DMS153 (cell line): ENCODE data around the gene PAX5.

Source experiments
- DNase-seq: peaks from one replicate; lab custom pipeline; 2025; lab: John Stamatoyannopoulos, UW

The PAX5 gene

DNA sequence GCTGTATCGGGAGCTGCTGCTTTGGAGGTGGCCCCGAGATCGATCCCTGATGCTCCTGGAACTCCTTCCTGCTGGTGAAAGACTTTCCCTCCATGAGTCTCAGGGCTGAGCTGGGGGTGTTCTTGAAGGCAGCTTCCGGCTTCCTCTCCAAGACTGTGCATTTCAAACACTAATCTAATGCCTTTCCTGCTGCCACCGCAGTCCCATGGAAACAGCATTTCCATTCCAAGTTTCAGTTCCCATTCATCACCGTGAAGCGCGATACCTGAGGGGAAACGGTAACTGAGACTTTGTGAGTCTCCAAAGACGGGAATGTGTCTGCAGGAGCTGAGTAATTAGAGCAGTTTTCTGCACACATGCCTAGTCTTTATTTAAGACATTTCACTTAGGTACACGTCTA lies 230.1 kb downstream of the PAX5 start:
- DNase-seq: no peak

DNA sequence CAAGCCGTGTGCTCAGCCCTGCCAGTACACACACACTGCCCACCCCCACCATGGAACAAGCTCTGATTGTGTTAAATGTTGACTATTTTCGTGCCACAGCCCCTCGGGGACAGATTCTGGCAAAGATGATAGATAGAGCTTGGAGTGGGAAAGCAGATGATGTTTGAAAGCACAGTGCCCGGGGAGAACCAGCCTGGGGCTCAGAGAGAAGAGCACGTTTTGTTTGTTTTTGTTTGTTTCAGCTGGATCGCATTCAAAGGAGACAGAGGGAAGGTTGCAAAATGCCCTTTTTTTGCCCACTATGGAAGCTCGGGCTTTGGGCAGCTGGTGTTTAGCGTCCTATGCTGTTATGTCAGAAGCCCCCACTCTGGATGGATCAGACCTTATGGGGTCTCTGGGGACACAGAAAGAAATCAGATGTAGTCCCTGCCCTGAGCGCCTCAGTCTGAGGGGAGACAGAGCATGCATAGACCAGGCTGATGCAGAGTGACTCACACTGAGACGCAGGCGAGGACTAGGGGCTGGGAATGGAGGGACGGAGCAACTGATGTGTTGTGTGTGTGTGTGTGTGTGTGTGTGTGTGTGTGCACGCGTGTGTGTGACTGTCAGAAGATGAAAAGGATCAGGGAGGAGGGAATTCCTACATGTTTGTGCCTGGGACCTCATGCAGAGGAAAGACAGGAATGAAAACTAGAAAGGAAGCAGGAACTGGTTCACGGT lies 231.7 kb downstream of the PAX5 start:
- no peak for DNase-seq

DNA sequence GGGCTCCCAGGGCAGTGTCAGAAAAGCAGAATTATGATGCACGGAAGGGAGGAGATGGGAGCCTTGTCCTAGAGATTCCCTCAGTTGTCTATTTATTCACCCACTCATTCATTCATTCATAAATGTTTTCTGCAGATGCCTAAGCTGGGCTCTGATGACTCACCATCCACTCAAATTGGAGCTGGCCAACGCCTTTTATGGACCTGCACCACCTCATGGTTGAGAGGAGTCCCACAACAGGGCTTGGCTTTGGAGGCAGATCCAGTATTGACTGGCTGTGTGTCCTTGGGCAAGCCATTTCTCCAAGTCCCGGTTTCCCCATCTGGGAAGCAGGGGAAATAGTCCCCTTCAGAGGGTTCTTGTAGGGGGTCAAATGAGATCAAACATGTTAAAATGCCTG lies 233.6 kb downstream of the PAX5 start:
- DNase-seq: no peak

DNA sequence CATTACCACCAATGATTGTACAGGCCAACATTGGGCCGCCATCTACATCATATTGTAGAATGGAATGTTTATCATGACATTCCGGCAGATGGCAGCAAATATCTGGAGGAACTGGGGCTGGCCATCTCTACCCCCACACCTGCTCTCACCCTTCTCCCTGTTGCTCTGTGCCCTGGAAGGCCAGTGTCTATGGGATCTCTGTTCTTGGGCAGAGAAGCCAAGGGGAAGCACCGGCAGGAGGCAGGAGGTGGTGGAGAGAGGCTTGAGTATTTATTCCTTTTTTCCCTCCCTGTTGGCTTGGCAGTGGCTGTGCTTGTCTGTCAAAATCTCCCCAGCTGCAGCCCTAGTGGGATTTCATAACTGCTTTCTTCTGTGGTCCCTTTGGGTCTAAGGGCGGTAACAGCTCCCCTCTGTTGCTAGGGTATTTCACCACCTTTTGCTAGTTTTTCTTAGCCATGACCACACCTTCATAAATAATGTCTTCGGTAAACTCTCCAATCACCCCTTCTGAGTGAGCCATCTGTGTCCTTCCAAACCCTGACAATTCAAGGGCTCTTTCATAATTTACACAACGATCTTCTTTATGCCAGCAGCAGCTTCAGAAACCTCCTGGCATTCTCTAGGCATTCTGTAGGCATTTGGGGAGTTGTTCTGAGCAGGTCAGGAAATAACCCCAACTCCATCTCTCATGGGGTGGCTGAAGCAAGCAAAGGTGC lies 235.6 kb downstream of the PAX5 start:
- peak; percentile 62 for DNase-seq

DNA sequence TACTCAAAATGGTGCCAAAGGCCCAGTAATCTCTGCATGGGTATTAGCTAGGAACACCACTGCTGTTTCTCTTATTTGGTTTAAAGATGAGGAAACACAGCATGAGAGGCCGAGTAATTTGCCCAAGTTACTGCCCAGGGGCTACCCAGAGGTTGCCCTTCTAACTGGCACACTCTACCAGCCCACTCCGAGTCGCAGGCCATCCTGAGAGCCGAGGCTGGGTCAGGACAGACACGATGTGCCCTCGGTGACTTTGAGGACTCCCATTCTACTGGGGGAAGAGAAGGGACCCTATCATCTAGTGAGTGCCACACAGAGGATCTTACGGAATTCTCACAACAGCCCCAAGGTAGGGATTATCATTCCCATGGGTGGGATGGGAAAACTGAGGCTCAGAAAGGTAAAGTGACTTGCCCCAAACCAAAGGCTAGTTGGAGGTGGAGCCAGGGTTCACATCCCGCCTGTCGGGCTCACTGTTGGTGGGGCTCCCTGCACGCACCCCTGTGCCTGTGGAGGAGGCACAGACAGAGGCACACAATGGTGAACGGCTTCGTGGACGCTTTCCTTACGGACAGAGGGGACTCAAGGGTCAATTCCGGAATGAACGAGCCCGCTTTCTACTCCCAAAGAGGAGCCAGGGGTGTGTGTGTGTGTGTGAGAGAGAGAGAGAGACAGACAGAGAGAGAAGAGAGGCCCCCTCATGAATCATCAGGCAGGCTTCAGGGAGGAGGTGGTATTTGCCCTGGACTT lies 236.4 kb downstream of the PAX5 start:
- DNase-seq: no peak

DNA sequence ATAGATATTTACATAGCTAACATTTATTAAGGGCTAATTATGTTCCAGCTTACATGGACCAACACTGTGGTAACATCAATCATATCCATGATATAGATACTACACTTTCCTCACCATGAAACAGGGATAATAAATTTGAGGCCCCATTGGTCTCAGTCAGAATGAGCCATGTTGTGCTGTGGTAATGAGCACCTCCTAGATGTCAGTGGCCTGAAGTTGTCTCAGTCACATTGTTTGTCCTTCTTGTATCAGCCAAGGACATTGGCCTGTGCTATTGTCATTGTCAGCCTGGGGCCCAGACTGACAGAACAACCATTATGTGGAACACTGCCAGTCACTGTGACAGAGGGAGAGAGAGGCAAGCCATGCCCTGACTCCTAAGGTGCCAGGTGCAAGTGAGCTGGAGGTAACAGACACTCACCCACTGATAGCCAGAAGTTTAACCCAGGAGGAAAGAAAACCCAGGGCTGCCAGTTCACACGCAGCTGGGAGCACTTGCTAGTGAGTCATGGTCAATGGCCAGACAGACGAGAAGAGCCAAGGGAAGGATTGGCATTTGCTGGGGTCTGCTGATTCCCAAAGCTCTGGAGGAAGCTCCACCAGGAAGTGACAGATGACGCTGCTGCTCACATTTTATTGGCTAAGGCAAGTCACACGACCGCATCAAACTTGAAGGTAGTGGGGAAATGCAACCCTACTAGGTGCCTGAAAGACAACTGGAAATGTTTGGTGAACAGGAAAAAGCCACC lies 237.2 kb downstream of the PAX5 start:
- no peak for DNase-seq

DNA sequence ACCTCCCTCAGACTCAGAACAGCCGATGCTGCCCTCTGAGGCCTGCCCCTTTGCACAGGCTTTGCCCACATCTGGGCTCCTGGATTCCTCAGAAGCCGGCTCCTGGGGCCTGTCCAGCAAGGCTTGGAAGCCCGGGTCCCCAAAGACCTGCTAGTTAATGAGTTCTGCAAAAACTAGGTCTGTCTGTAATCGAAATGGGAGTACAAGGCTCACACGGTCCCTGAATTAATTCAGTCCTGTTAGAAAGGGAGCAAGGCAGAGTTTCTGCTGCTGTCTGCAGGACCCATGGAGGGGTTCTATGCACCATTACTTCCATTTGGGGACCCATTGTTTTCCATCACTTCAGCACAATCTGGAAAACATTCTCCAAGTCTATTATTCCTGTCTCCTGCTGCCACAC lies 239.6 kb downstream of the PAX5 start:
- DNase-seq: no peak

DNA sequence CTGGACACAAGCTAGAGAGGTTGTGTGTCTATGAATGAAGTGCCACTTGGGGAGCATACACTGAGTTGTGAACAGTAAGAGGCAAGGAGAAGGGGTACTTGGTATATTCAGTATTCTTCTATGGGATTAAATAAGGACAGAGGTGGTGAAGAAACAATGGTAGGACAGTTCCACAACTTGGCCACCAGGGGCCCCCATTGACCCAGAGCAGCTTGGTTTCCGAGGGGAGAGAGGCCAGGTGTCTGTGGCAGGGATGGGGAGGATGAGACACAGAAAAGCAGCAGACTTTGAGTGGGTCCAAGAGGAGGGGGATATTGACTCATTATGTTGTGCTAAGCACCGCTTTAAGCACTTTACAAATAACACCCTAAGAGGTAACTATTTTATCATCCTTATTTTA lies 240.8 kb downstream of the PAX5 start:
- no peak for DNase-seq

DNA sequence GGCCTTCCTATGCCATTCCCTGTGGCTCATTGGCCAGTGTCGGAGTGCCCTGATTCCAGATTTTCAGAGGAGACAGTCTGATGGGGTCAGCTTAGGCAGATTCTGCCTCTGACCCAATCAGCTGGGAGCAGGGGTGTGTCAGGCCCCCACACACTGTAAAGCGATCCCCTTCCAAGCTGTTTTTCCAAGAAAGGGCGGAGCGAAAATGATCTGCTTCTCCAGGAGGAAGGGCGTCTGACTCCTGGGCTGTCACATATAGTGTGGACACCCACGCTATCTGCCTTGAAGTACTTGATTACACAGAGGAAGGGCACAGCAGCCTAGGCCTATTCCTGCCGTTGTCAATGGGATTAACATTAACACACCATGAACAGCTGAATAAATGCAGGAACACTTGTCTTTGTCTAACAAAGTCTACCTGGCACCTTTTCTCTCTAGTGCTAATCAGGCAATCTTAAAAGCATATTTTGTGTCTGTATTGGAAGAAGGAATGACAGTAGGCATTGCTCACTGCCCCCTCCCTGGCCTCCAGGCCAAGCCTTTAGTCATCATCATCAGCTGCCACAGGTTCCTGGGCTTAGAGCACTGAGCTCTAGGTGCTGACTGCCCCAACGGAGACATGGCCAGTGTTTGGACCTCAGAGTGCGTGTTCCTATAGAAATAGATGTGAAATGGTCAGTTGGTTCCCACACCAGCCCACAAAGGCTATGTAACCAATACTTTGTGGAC lies 242.7 kb downstream of the PAX5 start:
- no peak for DNase-seq

DNA sequence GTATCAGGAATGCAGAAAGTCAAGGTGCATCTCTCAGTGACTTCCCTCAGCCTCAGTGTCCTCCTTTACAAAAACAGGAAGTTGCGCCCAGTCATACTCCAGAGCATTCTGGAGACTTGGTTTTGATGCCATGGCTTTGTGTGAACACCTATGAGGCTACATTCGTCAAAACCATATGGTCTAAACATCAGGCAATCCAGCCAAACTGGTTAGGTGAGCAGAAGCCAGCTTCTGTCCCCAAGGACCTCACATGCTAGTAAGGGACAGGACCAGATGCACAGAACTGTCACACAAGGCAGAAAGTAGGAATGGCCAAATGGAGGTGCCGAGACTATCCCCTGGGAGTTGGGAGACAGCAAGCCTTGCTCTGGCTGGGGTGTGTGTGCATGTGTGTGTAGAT lies 244.2 kb downstream of the PAX5 start:
- peak; percentile 48 for DNase-seq

DNA sequence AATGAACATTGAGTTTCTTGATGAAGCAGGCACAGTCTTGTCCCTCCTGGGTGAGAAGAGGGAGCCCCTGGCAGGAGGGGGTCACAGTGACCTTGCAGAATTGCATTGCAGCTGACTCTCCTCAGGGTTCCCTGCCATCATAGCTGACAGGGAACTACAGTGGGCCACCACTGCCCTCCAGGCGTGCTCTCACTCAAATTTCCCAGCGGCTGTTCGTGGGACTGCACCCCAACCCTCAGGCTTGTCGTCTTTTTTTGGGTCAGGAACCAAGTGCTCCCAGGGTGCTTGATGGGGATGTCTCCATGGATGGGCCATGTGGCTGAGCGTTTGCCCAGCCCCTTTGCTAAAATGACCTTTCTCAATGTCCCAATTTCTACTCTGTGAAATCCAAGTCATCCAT lies 245.5 kb downstream of the PAX5 start:
- no peak for DNase-seq

DNA sequence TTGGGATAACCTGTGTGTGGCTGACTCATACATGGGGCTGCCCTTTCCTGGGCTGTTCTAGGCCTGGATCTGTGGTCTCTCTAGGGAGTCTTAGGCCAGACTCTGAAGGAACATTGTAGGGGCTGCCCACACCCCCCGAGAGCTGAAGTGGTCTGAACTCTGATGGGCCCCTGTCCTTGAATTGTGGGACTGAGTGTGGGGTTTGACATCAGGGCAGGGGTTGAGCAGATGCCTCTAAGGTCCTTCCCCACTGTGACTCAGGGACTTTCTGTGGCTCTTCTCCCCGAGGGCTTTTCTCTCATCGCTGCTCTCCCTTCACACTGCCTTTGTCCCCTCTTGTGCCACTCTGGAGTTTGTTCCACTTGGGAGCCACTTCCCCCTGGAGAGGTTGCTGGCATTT lies 246.4 kb downstream of the PAX5 start:
- no peak for DNase-seq
